ENCODE data around the gene CUBN. TPM values are rescaled to one million over a fixed set of nuclear protein-coding genes. Genes with fewer than 3 reads are reported as not detected.

The CUBN gene
- total RNA-seq, 1 experiment from 2014 or later, result 0.07 TPM

DNA sequence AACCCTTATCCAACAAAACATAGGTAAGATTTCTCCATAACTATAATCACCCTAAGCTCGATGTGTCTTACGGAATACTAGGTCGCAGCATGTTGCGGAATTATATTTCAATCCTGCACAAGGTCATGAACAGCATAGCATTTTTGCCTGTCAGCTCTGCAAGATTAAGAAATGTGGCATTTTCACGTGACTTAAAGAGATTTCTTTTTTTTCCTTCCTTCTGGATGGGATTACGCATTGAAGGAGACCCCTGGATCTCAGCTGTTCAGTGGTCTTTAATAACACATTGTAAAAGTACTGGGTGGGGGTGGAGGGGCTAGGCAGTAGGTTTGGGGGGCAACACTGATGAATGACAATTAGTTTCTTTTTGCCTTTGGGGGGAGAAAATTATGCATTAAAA, 106.7 kb downstream of the CUBN start:
- no peak overlapping the region for H2AFZ ChIP-seq
- CTCF ChIA-PET, result no interaction called here

DNA sequence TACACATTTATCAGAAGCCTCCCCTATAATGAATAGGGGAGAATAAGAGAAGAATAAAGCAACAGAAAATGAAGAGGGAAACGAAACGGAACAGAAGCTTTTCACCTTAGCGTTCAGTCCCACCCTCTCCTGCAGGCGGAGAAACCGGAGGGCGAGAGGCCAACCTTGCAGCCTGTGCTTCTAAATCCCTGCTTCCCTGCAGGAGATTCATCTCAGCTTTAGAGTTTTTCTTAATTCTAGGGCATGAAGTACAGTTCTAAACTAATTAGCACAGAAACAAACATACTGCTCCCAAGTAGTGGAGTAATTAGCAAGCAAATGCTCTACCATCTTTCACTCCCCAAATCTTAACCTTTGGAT, 107.2 kb downstream of the CUBN start:
- Histone ChIP-seq H2AFZ (no peak overlapping the region), H3K27me3 (ENCODE audit: insufficient read depth, low read depth) (no peaks in the 10 kb centered on the region), H3F3A (ENCODE audit: insufficient read depth, low read depth) (no peaks in the 10 kb centered on the region), H3K79me2 (ENCODE audit: low read depth) (no peaks in the 10 kb centered on the region), H4K20me1 (ENCODE audit: insufficient read depth) (no peaks in the 10 kb centered on the region), H3K4me3 (no peak overlapping the region), H3K9me3 (ENCODE audit: insufficient read depth, low read depth) (no peaks in the 10 kb centered on the region), H3K4me1 (replicated peaks; ENCODE audit: insufficient read depth) (peaks cover 11% of the 10 kb centered on the region), H3K27ac (no peak overlapping the region), H3K4me2 (no peak overlapping the region), H3K9me2 (ENCODE audit: insufficient read depth) (no peaks in the 10 kb centered on the region), H3K36me3 (ENCODE audit: low read depth) (no peaks in the 10 kb centered on the region)
- no TSS peak for BruUV-seq (replicated peaks)
- intact Hi-C loops (cut with micrococcal nuclease; ENCODE audit: unreplicated experiment), result loop anchor here (2.0 to 10.0 kb wide), 3 partner anchors 78 to 182 kb away; partner anchors contain the start of gene TRDMT1
- no peak for DNase-seq
- ChIA-PET POLR2A (ENCODE audit: unreplicated experiment) (no interaction called here), CTCF (no interaction called here)
- TF ChIP-seq, protein P1, sequence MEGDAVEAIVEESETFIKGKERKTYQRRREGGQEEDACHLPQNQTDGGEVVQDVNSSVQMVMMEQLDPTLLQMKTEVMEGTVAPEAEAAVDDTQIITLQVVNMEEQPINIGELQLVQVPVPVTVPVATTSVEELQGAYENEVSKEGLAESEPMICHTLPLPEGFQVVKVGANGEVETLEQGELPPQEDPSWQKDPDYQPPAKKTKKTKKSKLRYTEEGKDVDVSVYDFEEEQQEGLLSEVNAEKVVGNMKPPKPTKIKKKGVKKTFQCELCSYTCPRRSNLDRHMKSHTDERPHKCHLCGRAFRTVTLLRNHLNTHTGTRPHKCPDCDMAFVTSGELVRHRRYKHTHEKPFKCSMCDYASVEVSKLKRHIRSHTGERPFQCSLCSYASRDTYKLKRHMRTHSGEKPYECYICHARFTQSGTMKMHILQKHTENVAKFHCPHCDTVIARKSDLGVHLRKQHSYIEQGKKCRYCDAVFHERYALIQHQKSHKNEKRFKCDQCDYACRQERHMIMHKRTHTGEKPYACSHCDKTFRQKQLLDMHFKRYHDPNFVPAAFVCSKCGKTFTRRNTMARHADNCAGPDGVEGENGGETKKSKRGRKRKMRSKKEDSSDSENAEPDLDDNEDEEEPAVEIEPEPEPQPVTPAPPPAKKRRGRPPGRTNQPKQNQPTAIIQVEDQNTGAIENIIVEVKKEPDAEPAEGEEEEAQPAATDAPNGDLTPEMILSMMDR (conservative IDR thresholded peaks at IDR 0.05), result no peak
- TF ChIP-seq EZH2 (IDR thresholded peaks at IDR 0.05; ENCODE audit: low read depth), result no peak

More for the DNA sequence above, 106.7 kb downstream of the CUBN start:
- Histone ChIP-seq H3K27me3 (ENCODE audit: insufficient read depth, low read depth) (no peaks in the 10 kb centered on the region), H3F3A (ENCODE audit: insufficient read depth, low read depth) (no peaks in the 10 kb centered on the region), H3K9me3 (ENCODE audit: insufficient read depth, low read depth) (no peaks in the 10 kb centered on the region), H4K20me1 (ENCODE audit: insufficient read depth) (no peaks in the 10 kb centered on the region), H3K4me3 (no peak overlapping the region), H3K4me1 (replicated peaks; ENCODE audit: insufficient read depth) (peaks cover 11% of the 10 kb centered on the region), H3K4me2 (peak overlapping the region; percentile 57), H3K9me2 (ENCODE audit: insufficient read depth) (no peaks in the 10 kb centered on the region), H3K79me2 (ENCODE audit: low read depth) (no peaks in the 10 kb centered on the region), H3K27ac (no peak overlapping the region), H3K36me3 (ENCODE audit: low read depth) (no peaks in the 10 kb centered on the region)
- no TSS peak for BruUV-seq (replicated peaks)
- intact Hi-C loops (cut with micrococcal nuclease; ENCODE audit: unreplicated experiment), result loop anchor here (1.0 to 10.0 kb wide), 5 partner anchors 39 to 207 kb away; partner anchors contain the start of gene TRDMT1
- POLR2A ChIA-PET (ENCODE audit: unreplicated experiment), result no interaction called here
- DNase-seq, result no peak
- no peak for TF ChIP-seq EZH2 (IDR thresholded peaks at IDR 0.05; ENCODE audit: low read depth)
- TF ChIP-seq, protein P1 (conservative IDR thresholded peaks at IDR 0.05), result no peak

GRCh38 chr10:17021656-17022465, 107.8 kb downstream of the CUBN start:
- H3K9me2 ChIP-seq (ENCODE audit: insufficient read depth), result no peaks in the 10 kb centered on the region
- peaks cover 11% of the 10 kb centered on the region for H3K4me1 ChIP-seq (replicated peaks; ENCODE audit: insufficient read depth)
- H4K20me1 ChIP-seq (ENCODE audit: insufficient read depth), result no peaks in the 10 kb centered on the region
- intact Hi-C loops (cut with micrococcal nuclease; ENCODE audit: unreplicated experiment), result loop anchor here (2.0 to 10.0 kb wide), 3 partner anchors 79 to 183 kb away; partner anchors contain the start of gene TRDMT1
- no peak for DNase-seq
- ChIA-PET POLR2A (ENCODE audit: unreplicated experiment) (no interaction called here), CTCF (no interaction called here)
- no peak overlapping the region for H2AFZ ChIP-seq
- no peaks in the 10 kb centered on the region for H3F3A ChIP-seq (ENCODE audit: insufficient read depth, low read depth)
- no peak overlapping the region for H3K27ac ChIP-seq
- H3K79me2 ChIP-seq (ENCODE audit: low read depth), result no peaks in the 10 kb centered on the region
- H3K4me3 ChIP-seq, result no peak overlapping the region
- no peaks in the 10 kb centered on the region for H3K9me3 ChIP-seq (ENCODE audit: insufficient read depth, low read depth)
- H3K36me3 ChIP-seq (ENCODE audit: low read depth), result no peaks in the 10 kb centered on the region
- no peak for TF ChIP-seq EZH2 (IDR thresholded peaks at IDR 0.05; ENCODE audit: low read depth)
- no peaks in the 10 kb centered on the region for H3K27me3 ChIP-seq (ENCODE audit: insufficient read depth, low read depth)
- H3K4me2 ChIP-seq, result no peak overlapping the region
- no TSS peak for BruUV-seq (replicated peaks)
